Fibroblast of skin of back (primary cell): ENCODE data around the gene STAC3.

Source experiments
- DNase-seq: peaks from one replicate; pipeline ENCODE4 v3.0.0-alpha.2; 2013

STAC3 gene

GRCh38 chr12:57210461-57210860 is 40.5 kb downstream of the STAC3 start:
- DNase-seq, result no peak

GRCh38 chr12:57209916-57210315 is 41.1 kb downstream of the STAC3 start:
- no peak for DNase-seq

- DNase-seq, result no peak
These were observed 42.2 kb downstream of the STAC3 start for GRCh38 chr12:57208631-57209282.

GRCh38 chr12:57207731-57208630 is 43.0 kb downstream of the STAC3 start:
- no peak for DNase-seq

- no peak for DNase-seq
These were observed 45.1 kb downstream of the STAC3 start for GRCh38 chr12:57205931-57206330.

GRCh38 chr12:57205186-57205585 is 45.8 kb downstream of the STAC3 start:
- DNase-seq, result no peak

GRCh38 chr12:57204454-57204853 is 46.5 kb downstream of the STAC3 start:
- no peak for DNase-seq

- no peak for DNase-seq
These were observed 47.2 kb downstream of the STAC3 start for GRCh38 chr12:57203791-57204190.

GRCh38 chr12:57203201-57203600 is 47.8 kb downstream of the STAC3 start:
- DNase-seq, result no peak

GRCh38 chr12:57202321-57202720 is 48.7 kb downstream of the STAC3 start:
- DNase-seq, result no peak

GRCh38 chr12:57201631-57202030 is 49.4 kb downstream of the STAC3 start:
- no peak for DNase-seq

GRCh38 chr12:57201219-57201618 is 49.8 kb downstream of the STAC3 start:
- no peak for DNase-seq

GRCh38 chr12:57200497-57200896 is 50.5 kb downstream of the STAC3 start:
- no peak for DNase-seq

GRCh38 chr12:57199191-57199590 is 51.8 kb downstream of the STAC3 start:
- no peak for DNase-seq

- no peak for DNase-seq
These were observed 52.7 kb downstream of the STAC3 start for GRCh38 chr12:57198329-57198728.

GRCh38 chr12:57196956-57197355 is 54.0 kb downstream of the STAC3 start:
- DNase-seq, result no peak

- no peak for DNase-seq
These were observed 54.5 kb downstream of the STAC3 start for GRCh38 chr12:57196439-57196838.

GRCh38 chr12:57195611-57196371 is 55.2 kb downstream of the STAC3 start:
- no peak for DNase-seq

- no peak for DNase-seq
These were observed 55.8 kb downstream of the STAC3 start for GRCh38 chr12:57195186-57195585.

- DNase-seq, result no peak
These were observed 56.7 kb downstream of the STAC3 start for GRCh38 chr12:57194253-57194652.

- no peak for DNase-seq
These were observed 57.2 kb downstream of the STAC3 start for GRCh38 chr12:57193706-57194245.
